Measurements from ENCODE around the gene SMIM21.
A peak's percentile ranks its signal among the peaks of the same experiment; 100 is the strongest.

Gene SMIM21
- total RNA-seq, result 0 to 0.10 (median 0) reads per million in 18 experiments

GRCh38 chr18:75427603-75428002, at the start of gene SMIM21:
Gene SMIM21, minus strand, starts transcription at chr18:75427703. Its CDS starts 140 bp downstream, at chr18:75427563.
- DNase-seq, result no peak

- no peak for DNase-seq
Observed at GRCh38 chr18:75475228-75475627, 47.7 kb upstream of the SMIM21 start.

GRCh38 chr18:75474332-75474731, 46.8 kb upstream of the SMIM21 start:
- DNase-seq, result no peak

- DNase-seq, result no peak
Observed at GRCh38 chr18:75473316-75473715, 45.8 kb upstream of the SMIM21 start.

GRCh38 chr18:75472906-75473305, 45.4 kb upstream of the SMIM21 start:
- no peak for DNase-seq

- no peak for DNase-seq
Observed at GRCh38 chr18:75472396-75472795, 44.9 kb upstream of the SMIM21 start.

- DNase-seq, result no peak
Observed at GRCh38 chr18:75471850-75472249, 44.3 kb upstream of the SMIM21 start.

- DNase-seq, result no peak
Observed at GRCh38 chr18:75467851-75468250, 40.3 kb upstream of the SMIM21 start.

- no peak for DNase-seq
Observed at GRCh38 chr18:75467281-75467795, 39.8 kb upstream of the SMIM21 start.

- DNase-seq, result no peak
Observed at GRCh38 chr18:75464356-75464755, 36.9 kb upstream of the SMIM21 start.

GRCh38 chr18:75462178-75462832, 34.8 kb upstream of the SMIM21 start:
- no peak for DNase-seq

GRCh38 chr18:75456199-75456631, 28.7 kb upstream of the SMIM21 start:
- peak in 1 of 2 donors; percentile 5 for DNase-seq

GRCh38 chr18:75455249-75456198, 28.0 kb upstream of the SMIM21 start:
- peak in 1 of 2 donors; percentile 2 for DNase-seq

- no peak for DNase-seq
Observed at GRCh38 chr18:75454022-75454795, 26.7 kb upstream of the SMIM21 start.

GRCh38 chr18:75450906-75451305, 23.4 kb upstream of the SMIM21 start:
- no peak for DNase-seq

GRCh38 chr18:75441896-75442295, 14.4 kb upstream of the SMIM21 start:
- no peak for DNase-seq

- DNase-seq, result no peak
Observed at GRCh38 chr18:75439348-75439747, 11.8 kb upstream of the SMIM21 start.

- no peak for DNase-seq
Observed at GRCh38 chr18:75438891-75439290, 11.4 kb upstream of the SMIM21 start.

- DNase-seq, result no peak
Observed at GRCh38 chr18:75437979-75438378, 10.5 kb upstream of the SMIM21 start.

- DNase-seq, result no peak
Observed at GRCh38 chr18:75433098-75433497, 5.6 kb upstream of the SMIM21 start.

GRCh38 chr18:75429975-75430374, 2.5 kb upstream of the SMIM21 start:
- DNase-seq, result no peak

GRCh38 chr18:75428490-75428889, 987 bp upstream of the SMIM21 start:
- no peak for DNase-seq
